Stomach (tissue), 9 donors: ENCODE results near the gene JADE1. TPM values are rescaled to one million over a fixed set of nuclear protein-coding genes. Genes with fewer than 3 reads are reported as not detected.
A peak's percentile ranks its signal among the peaks of the same experiment; 100 is the strongest.

Experiments
- DNase-seq, 2 donors: peaks; one replicate each; pipeline versions ENCODE4 v3.0.0 to v3.0.0-alpha.2; 2013 to 2019
- H3K27ac ChIP-seq, 5 donors: fragments of 200-600 bp in 4 of 5; sonication (generic) in 4 of 5; one replicate each; pipeline ENCODE4 v1.5.1; 2013 to 2019; ENCODE audit warnings: mild to moderate bottlenecking in 1 of 5, moderate library complexity in 1 of 5
- H3K27me3 ChIP-seq, 3 donors: fragments of 200-600 bp; sonication (generic); one replicate each; pipeline ENCODE4 v1.5.1; 2017 to 2019; ENCODE audit warnings: mixed run types in 1 of 3
- H3K36me3 ChIP-seq, 4 donors: fragments of 200-600 bp; sonication (generic); 1 replicate in 3 of 4; 2 replicates in 1 of 4; pipeline ENCODE4 v1.5.1; 2016 to 2019
- H3K4me1 ChIP-seq, 4 donors: fragments of 200-600 bp; sonication (generic); one replicate each; pipeline ENCODE4 v1.5.1; 2016 to 2019
- H3K4me3 ChIP-seq, 4 donors: fragments of 200-600 bp; sonication (generic) in 3 of 4; one replicate each; pipeline ENCODE4 v1.5.1; 2016 to 2019; ENCODE audit warnings: mild to moderate bottlenecking in 1 of 4
- H3K9me3 ChIP-seq, 4 donors: fragments of 200-600 bp; sonication (generic); one replicate each; pipeline ENCODE4 v1.5.1; 2016 to 2019
- CTCF ChIP-seq, 7 experiments: fragments of 450-650 bp in 4 of 7; fragments of 200-600 bp in 3 of 7; sonication (generic) in 3 of 7; IDR thresholded peaks; one replicate each; pipeline ENCODE4 v1.5.1; 2016 to 2019; ENCODE audit warnings: antibody characterized with exemption in 7 of 7, control low read depth in 2 of 7, mild to moderate bottlenecking in 1 of 7
- EP300 ChIP-seq: sonication (generic); formaldehyde crosslinking; IDR thresholded peaks from one replicate; pipeline ENCODE4 v1.6.1; 2017; ENCODE audit warnings: antibody characterized with exemption
- POLR2A ChIP-seq, 4 donors: fragments of 450-650 bp; IDR thresholded peaks; one replicate each; pipeline ENCODE4 v1.6.1; 2016; ENCODE audit warnings: antibody characterized with exemption in 4 of 4, control low read depth in 2 of 4, mild to moderate bottlenecking in 1 of 4, moderate library complexity in 1 of 4
- POLR2AphosphoS5 ChIP-seq, 3 donors: sonication (generic); formaldehyde crosslinking; IDR thresholded peaks; one replicate each; pipeline ENCODE4 v1.6.1; 2016; ENCODE audit warnings: antibody characterized with exemption in 3 of 3
- WGBS, 5 donors: extraction: QIAGEN DNeasy Blood & Tissue Kit in 3 of 5; methylation state at CpG; one replicate each; pipeline versions ENCODE4 v1.1.5 to v1.1.7; 2013 to 2018; 5-methylcytosine and 5-hydroxymethylcytosine counted together
- intact Hi-C: fragments of 100-400 bp; cut with DNase I; formaldehyde crosslinking; loops from one replicate; pipeline ENCODE4 v1.15.1; 2023; ENCODE audit warnings: low total_unique reads
- polyA plus RNA-seq, 3 donors: library from polyadenylated mRNA; stranded (reverse); fragments of 200-250 nt; gene quantifications; one replicate each; pipeline ENCODE4 v1.2.3, GENCODE V29; 2013
- total RNA-seq, 5 donors: library from RNA; depleted of rRNA; stranded (reverse); fragments of >200 nt; gene quantifications; one replicate each; pipeline versions ENCODE4 v1.1.0 to v1.2.3, GENCODE V29; 2014 to 2016
- donor health status: healthy with polysubstance abuse.
- donor health status: Bipolar disorder and iron deficiency.
- donor health status: healthy.

Gene JADE1
- total and polyA plus RNA-seq, 8 donors = 11.2 to 57.2 (median 22.0) TPM

DNA sequence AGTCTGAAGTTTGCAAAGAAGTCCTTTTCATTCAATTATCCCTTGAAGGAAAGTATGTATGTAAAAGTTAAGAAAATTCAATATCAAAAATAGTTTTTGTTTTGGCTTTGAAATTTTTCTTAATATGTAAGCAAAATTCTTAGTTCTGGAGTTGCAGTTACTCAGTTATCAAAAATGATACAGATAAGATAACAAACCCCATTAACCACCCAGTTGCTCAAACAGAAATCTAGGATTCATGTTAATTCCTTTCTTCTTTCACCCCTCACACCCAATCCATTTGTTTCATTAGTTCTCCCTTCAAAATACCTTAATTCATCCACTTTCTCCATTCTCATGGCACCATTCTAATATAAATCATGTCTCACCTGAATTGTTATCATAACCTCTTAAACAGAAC, 40.5 kb upstream of the JADE1 start:
- H3K27ac ChIP-seq = no peak overlapping the region
- no peak for DNase-seq
- TF ChIP-seq POLR2AphosphoS5 (IDR thresholded peaks at IDR 0.05) = no peak
- no peaks in the 10 kb centered on the region for H3K9me3 ChIP-seq
- H3K27me3 ChIP-seq = no peaks in the 10 kb centered on the region
- H3K36me3 ChIP-seq = no peaks in the 10 kb centered on the region
- intact Hi-C loops = no loop called here
- no peak overlapping the region for H3K4me3 ChIP-seq
- H3K4me1 ChIP-seq = no peaks in the 10 kb centered on the region

DNA sequence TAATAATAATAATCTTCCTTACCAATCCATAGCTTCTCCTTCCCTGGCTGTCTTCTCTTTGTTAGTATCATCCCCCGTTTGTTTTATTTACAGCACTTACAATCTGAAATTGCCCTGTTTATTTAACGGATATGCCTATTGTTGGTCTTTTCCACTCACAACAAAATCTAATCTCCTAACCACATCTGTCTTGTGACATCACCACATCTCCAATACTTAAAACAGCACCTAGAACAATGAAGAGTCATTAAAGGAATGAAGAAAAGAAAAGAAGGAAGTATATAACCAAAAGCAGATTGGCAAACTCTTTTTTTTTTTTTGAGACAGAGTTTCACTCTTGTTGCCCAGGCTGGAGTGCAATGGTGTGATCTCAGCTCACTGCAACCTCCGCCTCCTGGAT, 38.7 kb upstream of the JADE1 start:
- DNase-seq = no peak
- intact Hi-C loops = no loop called here
- Histone ChIP-seq H3K36me3 (no peaks in the 10 kb centered on the region), H3K27ac (no peak overlapping the region), H3K4me3 (no peak overlapping the region), H3K9me3 (no peaks in the 10 kb centered on the region), H3K4me1 (no peaks in the 10 kb centered on the region), H3K27me3 (no peaks in the 10 kb centered on the region)
- TF ChIP-seq POLR2A (IDR thresholded peaks at IDR 0.05) = no peak
- no peak for TF ChIP-seq CTCF (IDR thresholded peaks at IDR 0.05)
- no peak for TF ChIP-seq EP300
- no peak for TF ChIP-seq POLR2AphosphoS5 (IDR thresholded peaks at IDR 0.05)
- WGBS, 5 donors = 71 to 77% (median 77%) methylated on average over 3 of the region's 3 CpGs

GRCh38 chr4:128775477-128775876, 34.0 kb upstream of the JADE1 start:
- H3K4me3 ChIP-seq = no peak overlapping the region
- no peak for DNase-seq
- TF ChIP-seq CTCF (IDR thresholded peaks at IDR 0.05) (no peak), POLR2AphosphoS5 (IDR thresholded peaks at IDR 0.05) (no peak), EP300 (no peak), POLR2A (IDR thresholded peaks at IDR 0.05) (no peak)
- H3K4me1 ChIP-seq = peaks cover 0 to 13% (median 0%) of the 10 kb centered on the region in 4 donors
- WGBS, 5 donors = 86 to 98% (median 94%) methylated on average over 2 of the region's 2 CpGs
- no peaks in the 10 kb centered on the region for H3K27me3 ChIP-seq
- H3K36me3 ChIP-seq = no peaks in the 10 kb centered on the region
- H3K27ac ChIP-seq = no peak overlapping the region
- no peaks in the 10 kb centered on the region for H3K9me3 ChIP-seq
- intact Hi-C loops = no loop called here

GRCh38 chr4:128775916-128776315, 33.6 kb upstream of the JADE1 start:
- H3K36me3 ChIP-seq = no peaks in the 10 kb centered on the region
- peaks cover 0 to 13% (median 0%) of the 10 kb centered on the region in 4 donors for H3K4me1 ChIP-seq
- no peak for DNase-seq
- WGBS, 5 donors = 53 to 75% (median 65%) methylated on average over 3 of the region's 3 CpGs
- TF ChIP-seq EP300 (no peak), POLR2A (IDR thresholded peaks at IDR 0.05) (no peak)
- H3K9me3 ChIP-seq = no peaks in the 10 kb centered on the region
- no peak overlapping the region for H3K27ac ChIP-seq
- intact Hi-C loops = no loop called here
- H3K27me3 ChIP-seq = no peaks in the 10 kb centered on the region
- H3K4me3 ChIP-seq = no peak overlapping the region

DNA sequence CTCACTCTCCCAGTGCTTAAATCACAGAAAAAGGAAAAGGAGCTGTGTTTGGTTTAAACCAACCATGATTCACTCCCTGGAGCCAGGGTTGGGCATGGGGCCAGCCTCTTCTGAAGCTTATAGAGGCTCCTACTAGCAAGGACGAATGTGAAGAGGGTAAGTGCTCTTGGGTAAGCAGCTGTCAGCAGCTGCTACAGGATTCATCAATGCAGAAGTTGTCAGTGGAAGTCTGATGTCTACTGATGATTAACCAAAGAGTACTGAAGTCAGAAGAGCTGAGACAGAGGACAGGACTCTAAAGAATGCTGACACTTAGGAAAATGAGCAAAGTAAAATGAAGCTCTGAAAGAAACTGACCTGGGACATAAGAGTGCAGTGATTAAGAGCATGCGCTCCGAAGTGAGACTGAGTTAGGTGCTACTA, 32.7 kb upstream of the JADE1 start:
- WGBS, 5 donors = 45 to 58% (median 58%) methylated on average over 3 of the region's 3 CpGs
- Histone ChIP-seq H3K27me3 (no peaks in the 10 kb centered on the region), H3K4me1 (peaks cover 0 to 13% (median 0%) of the 10 kb centered on the region in 4 donors), H3K9me3 (no peaks in the 10 kb centered on the region), H3K36me3 (no peaks in the 10 kb centered on the region), H3K27ac (no peak overlapping the region), H3K4me3 (no peak overlapping the region)
- intact Hi-C loops = no loop called here
- TF ChIP-seq EP300 (no peak), POLR2AphosphoS5 (IDR thresholded peaks at IDR 0.05) (peak in 1 of 3 donors; percentile 59), CTCF (IDR thresholded peaks at IDR 0.05) (no peak), POLR2A (IDR thresholded peaks at IDR 0.05) (no peak)
- peak; percentile 61 to 74 for DNase-seq
